OCI-LY7 (cell line): ENCODE data around the gene MACROH2A1. TPM values are rescaled to one million over a fixed set of nuclear protein-coding genes. Genes with fewer than 3 reads are reported as not detected.

Experiments
- BruUV-seq: library from RNA; stranded (reverse); fragments of 400-500 nt; replicated peaks from 2 replicates; lab custom pipeline; 2021; lab: Mats Ljungman, UMichigan
- CTCF ChIA-PET: fragments of 300-600 bp; sonication (Branson Sonifier 250); formaldehyde crosslinking; loops from one replicate; lab custom pipeline; 2022; ENCODE audit warnings: antibody characterized with exemption; ENCODE audit not compliant: unreplicated experiment; lab: Charles Lee
- POLR2A ChIA-PET: fragments of 300-600 bp; sonication (Branson Sonifier 250); formaldehyde crosslinking; loops from one replicate; lab custom pipeline; 2022; ENCODE audit warnings: antibody characterized with exemption; lab: Charles Lee
- DNase-seq: peaks from one replicate; pipeline ENCODE4 v3.0.0-alpha.2; 2015; ENCODE audit warnings: low spot score
- H2AFZ ChIP-seq: fragments of 200-600 bp; sonication (generic), shearing (Covaris generic); 2 replicates; pipeline ENCODE4 v1.6.1; 2014; ENCODE audit warnings: mild to moderate bottlenecking, antibody characterized with exemption, low read length, moderate library complexity
- H3K27ac ChIP-seq: fragments of 200-600 bp; sonication (generic); 2 replicates; pipeline ENCODE4 v1.5.1; 2014; ENCODE audit warnings: mixed run types, low read depth, mild to moderate bottlenecking, moderate library complexity, low read length, inconsistent platforms; ENCODE audit not compliant: poor library complexity, severe bottlenecking
- H3K36me3 ChIP-seq: fragments of 200-600 bp; sonication (generic); 2 replicates; pipeline ENCODE4 v1.6.1; 2014; ENCODE audit warnings: mild to moderate bottlenecking, antibody characterized with exemption, low read length, moderate library complexity, mixed read lengths; ENCODE audit not compliant: insufficient read depth
- H3K4me1 ChIP-seq: fragments of 200-600 bp; sonication (generic); 2 replicates; pipeline ENCODE4 v1.5.1; 2014; ENCODE audit warnings: mild to moderate bottlenecking, low read length; ENCODE audit not compliant: insufficient read depth, poor library complexity, severe bottlenecking
- H3K4me2 ChIP-seq: fragments of 200-600 bp; sonication (generic); 2 replicates; pipeline ENCODE4 v1.6.1; 2014; ENCODE audit warnings: mild to moderate bottlenecking, low read length
- H3K4me3 ChIP-seq: fragments of 200-600 bp; sonication (generic); 2 replicates; pipeline ENCODE4 v1.5.1; 2014; ENCODE audit warnings: mild to moderate bottlenecking, low read depth, low read length; ENCODE audit not compliant: poor library complexity, severe bottlenecking
- H3K79me2 ChIP-seq: fragments of 200-600 bp; sonication (generic); 2 replicates; pipeline ENCODE4 v1.6.1; 2016; ENCODE audit warnings: low read depth, mild to moderate bottlenecking, low read length, moderate library complexity, mixed read lengths; ENCODE audit not compliant: insufficient read depth
- H3K9me2 ChIP-seq: fragments of 200-600 bp; sonication (generic); 2 replicates; pipeline ENCODE4 v1.6.1; 2016; ENCODE audit warnings: mild to moderate bottlenecking, low read length, mixed read lengths; ENCODE audit not compliant: insufficient read depth
- H3K9me3 ChIP-seq: fragments of 200-600 bp; sonication (generic); 2 replicates; pipeline ENCODE4 v1.6.1; 2014; ENCODE audit warnings: mild to moderate bottlenecking, mixed run types, low read length, mixed read lengths
- H4K20me1 ChIP-seq: fragments of 200-600 bp; sonication (generic); 2 replicates; pipeline ENCODE4 v1.6.1; 2014; ENCODE audit warnings: mild to moderate bottlenecking, antibody characterized with exemption, low read length, moderate library complexity, mixed read lengths; ENCODE audit not compliant: insufficient read depth
- CTCF ChIP-seq: fragments of 200-600 bp; sonication (generic); conservative IDR thresholded peaks from 2 replicates; pipeline ENCODE4 v1.5.1; 2014; ENCODE audit warnings: mild to moderate bottlenecking, antibody characterized with exemption, low read length, moderate library complexity, mixed read lengths
- EZH2phosphoT487 ChIP-seq: fragments of 200-600 bp; sonication (generic); IDR thresholded peaks from 2 replicates; pipeline ENCODE4 v1.6.1; 2018; ENCODE audit warnings: low read depth, borderline replicate concordance, mild to moderate bottlenecking, mixed run types, antibody characterized with exemption, low read length, moderate library complexity, mixed read lengths
- intact Hi-C: fragments of 100-400 bp; cut with micrococcal nuclease; formaldehyde crosslinking; loops from one replicate; pipeline ENCODE4 v1.10.0; 2022; ENCODE audit not compliant: unreplicated experiment
- total RNA-seq, 2 experiments: library from RNA; depleted of rRNA in 1 of 2; stranded (reverse); fragments of >200 nt in 1 of 2; shearing (Covaris generic) in 1 of 2; gene quantifications; 2 replicates each; pipeline ENCODE4 v1.2.3, GENCODE V29; 2014 to 2022

MACROH2A1 gene
- total RNA-seq, 2 experiments from 2014 or later = 271 to 356 TPM

GRCh38 chr5:135307143-135307903 lies 91.7 kb downstream of the MACROH2A1 start:
- Histone ChIP-seq H3K4me1 (no peaks in the 10 kb centered on the region), H3K9me3 (no peaks in the 10 kb centered on the region), H3K4me3 (no peak overlapping the region), H3K4me2 (no peak overlapping the region), H2AFZ (no peak overlapping the region), H3K36me3 (no peaks in the 10 kb centered on the region), H3K79me2 (no peaks in the 10 kb centered on the region), H3K27ac (no peak overlapping the region), H3K9me2 (no peaks in the 10 kb centered on the region), H4K20me1 (no peaks in the 10 kb centered on the region)
- ChIA-PET POLR2A (no interaction called here), CTCF (no interaction called here)
- TF ChIP-seq CTCF (no peak), EZH2phosphoT487 (no peak)
- intact Hi-C loops = no loop called here
- no peak for DNase-seq
- no TSS peak for BruUV-seq

GRCh38 chr5:135306557-135306956 lies 92.5 kb downstream of the MACROH2A1 start:
- no peaks in the 10 kb centered on the region for H4K20me1 ChIP-seq
- POLR2A ChIA-PET = no interaction called here
- no peaks in the 10 kb centered on the region for H3K79me2 ChIP-seq
- CTCF ChIA-PET = no interaction called here
- H3K4me3 ChIP-seq = no peak overlapping the region
- no peaks in the 10 kb centered on the region for H3K9me3 ChIP-seq
- no peak for DNase-seq
- no peak overlapping the region for H3K4me2 ChIP-seq
- no peaks in the 10 kb centered on the region for H3K4me1 ChIP-seq
- H2AFZ ChIP-seq = no peak overlapping the region
- H3K27ac ChIP-seq = no peak overlapping the region
- H3K9me2 ChIP-seq = no peaks in the 10 kb centered on the region
- TF ChIP-seq CTCF (no peak), EZH2phosphoT487 (no peak)
- no TSS peak for BruUV-seq
- no peaks in the 10 kb centered on the region for H3K36me3 ChIP-seq
- intact Hi-C loops = no loop called here
